IPS DF 6.9 (cell line): ENCODE measurements around the gene GALNT13.

Experiments
- DNase-seq: peaks from one replicate; pipeline ENCODE4 v3.0.0-alpha.2; 2013; ENCODE audit warnings: low read depth, low spot score
- H3K27ac ChIP-seq: one replicate; pipeline ENCODE4 v1.5.1; 2013; ENCODE audit warnings: low read length, control low read depth
- H3K27me3 ChIP-seq: 2 replicates; pipeline ENCODE4 v1.6.1; 2013; ENCODE audit warnings: mild to moderate bottlenecking, low read length; ENCODE audit not compliant: control insufficient read depth, insufficient read depth
- H3K36me3 ChIP-seq: 2 replicates; pipeline ENCODE4 v1.6.1; 2013; ENCODE audit warnings: low read length; ENCODE audit not compliant: control insufficient read depth, insufficient read depth
- H3K4me1 ChIP-seq: 2 replicates; pipeline ENCODE4 v1.6.1; 2013; ENCODE audit warnings: low read length; ENCODE audit not compliant: control insufficient read depth, insufficient read depth
- H3K4me3 ChIP-seq: 2 replicates; pipeline ENCODE4 v1.5.1; 2013; ENCODE audit warnings: mild to moderate bottlenecking, low read length
- H3K9me3 ChIP-seq: 2 replicates; pipeline ENCODE4 v1.6.1; 2013; ENCODE audit warnings: low read length, inconsistent platforms; ENCODE audit not compliant: control insufficient read depth, insufficient read depth
- WGBS: extraction: QIAGEN DNeasy Blood & Tissue Kit; methylation state at CpG from one replicate; pipeline ENCODE4 v1.1.7; 2013; ENCODE audit warnings: mixed read lengths, missing lambda C conversion rate; ENCODE audit not compliant: insufficient read length, insufficient coverage; 5-methylcytosine and 5-hydroxymethylcytosine counted together

Gene GALNT13

GRCh38 chr2:154240921-154241379, 369.2 kb downstream of the GALNT13 start:
- H3K36me3 ChIP-seq = no peaks in the 10 kb centered on the region
- no peak for DNase-seq
- no peak overlapping the region for H3K27ac ChIP-seq
- H3K27me3 ChIP-seq = no peaks in the 10 kb centered on the region
- no peak overlapping the region for H3K4me3 ChIP-seq
- WGBS = no CpG with 5 or more reads among the region's 12 CpGs
- peaks cover 3% of the 10 kb centered on the region; the same call in 1 of the 2 replicates for H3K4me1 ChIP-seq
- H3K9me3 ChIP-seq = no peaks in the 10 kb centered on the region

- Histone ChIP-seq H3K27ac (no peak overlapping the region), H3K4me3 (no peak overlapping the region), H3K27me3 (no peaks in the 10 kb centered on the region), H3K9me3 (no peaks in the 10 kb centered on the region), H3K4me1 (peaks cover 3% of the 10 kb centered on the region; the same call in 1 of the 2 replicates), H3K36me3 (no peaks in the 10 kb centered on the region)
- DNase-seq = no peak
- no CpG with 5 or more reads among the region's 7 CpGs for WGBS
Measured at GRCh38 chr2:154242687-154243086, 371.0 kb downstream of the GALNT13 start.

GRCh38 chr2:154243685-154244084, 372.0 kb downstream of the GALNT13 start:
- H3K9me3 ChIP-seq = no peaks in the 10 kb centered on the region
- no peaks in the 10 kb centered on the region for H3K27me3 ChIP-seq
- no peak overlapping the region for H3K27ac ChIP-seq
- peaks cover 3% of the 10 kb centered on the region; the same call in 1 of the 2 replicates for H3K4me1 ChIP-seq
- H3K36me3 ChIP-seq = no peaks in the 10 kb centered on the region
- DNase-seq = no peak
- no CpG with 5 or more reads among the region's 1 CpG for WGBS
- no peak overlapping the region for H3K4me3 ChIP-seq

- H3K9me3 ChIP-seq = no peaks in the 10 kb centered on the region
- DNase-seq = no peak
- H3K27me3 ChIP-seq = no peaks in the 10 kb centered on the region
- no peak overlapping the region for H3K4me3 ChIP-seq
- H3K36me3 ChIP-seq = no peaks in the 10 kb centered on the region
- peaks cover 3% of the 10 kb centered on the region; the same call in 1 of the 2 replicates for H3K4me1 ChIP-seq
- H3K27ac ChIP-seq = no peak overlapping the region
- WGBS = no CpG with 5 or more reads among the region's 3 CpGs
Measured at GRCh38 chr2:154244932-154245331, 373.2 kb downstream of the GALNT13 start.

- Histone ChIP-seq H3K9me3 (no peaks in the 10 kb centered on the region), H3K27ac (no peak overlapping the region), H3K4me1 (no peaks in the 10 kb centered on the region), H3K4me3 (no peak overlapping the region), H3K27me3 (no peaks in the 10 kb centered on the region), H3K36me3 (no peaks in the 10 kb centered on the region)
- no CpG with 5 or more reads among the region's 3 CpGs for WGBS
- DNase-seq = no peak
Measured at GRCh38 chr2:154247503-154247902, 375.8 kb downstream of the GALNT13 start.

- no CpG with 5 or more reads among the region's 1 CpG for WGBS
- no peaks in the 10 kb centered on the region for H3K9me3 ChIP-seq
- H3K36me3 ChIP-seq = no peaks in the 10 kb centered on the region
- H3K27ac ChIP-seq = no peak overlapping the region
- DNase-seq = no peak
- no peaks in the 10 kb centered on the region for H3K27me3 ChIP-seq
- H3K4me1 ChIP-seq = no peaks in the 10 kb centered on the region
- no peak overlapping the region for H3K4me3 ChIP-seq
Measured at GRCh38 chr2:154256136-154256535, 384.4 kb downstream of the GALNT13 start.

GRCh38 chr2:154259030-154259429, 387.3 kb downstream of the GALNT13 start:
- no CpG with 5 or more reads among the region's 1 CpG for WGBS

GRCh38 chr2:154261473-154262027, 389.8 kb downstream of the GALNT13 start:
- H3K4me1 ChIP-seq = no peaks in the 10 kb centered on the region
- no peak for DNase-seq
- H3K27ac ChIP-seq = no peak overlapping the region
- H3K4me3 ChIP-seq = no peak overlapping the region
- no CpG with 5 or more reads among the region's 2 CpGs for WGBS
- H3K9me3 ChIP-seq = no peaks in the 10 kb centered on the region
- H3K36me3 ChIP-seq = no peaks in the 10 kb centered on the region
- no peaks in the 10 kb centered on the region for H3K27me3 ChIP-seq

More at GRCh38 chr2:154259030-154259429, 387.3 kb downstream of the GALNT13 start:
- Histone ChIP-seq H3K9me3 (no peaks in the 10 kb centered on the region), H3K4me3 (no peak overlapping the region), H3K36me3 (no peaks in the 10 kb centered on the region), H3K27me3 (no peaks in the 10 kb centered on the region), H3K4me1 (no peaks in the 10 kb centered on the region), H3K27ac (no peak overlapping the region)
- DNase-seq = no peak

- DNase-seq = no peak
- Histone ChIP-seq H3K9me3 (no peaks in the 10 kb centered on the region), H3K27me3 (no peaks in the 10 kb centered on the region), H3K27ac (no peak overlapping the region), H3K4me3 (no peak overlapping the region), H3K4me1 (no peaks in the 10 kb centered on the region), H3K36me3 (no peaks in the 10 kb centered on the region)
Measured at GRCh38 chr2:154263206-154263605, 391.5 kb downstream of the GALNT13 start.

GRCh38 chr2:154264024-154264423, 392.3 kb downstream of the GALNT13 start:
- no peaks in the 10 kb centered on the region for H3K27me3 ChIP-seq
- DNase-seq = no peak
- H3K36me3 ChIP-seq = no peaks in the 10 kb centered on the region
- no peaks in the 10 kb centered on the region for H3K4me1 ChIP-seq
- no peak overlapping the region for H3K27ac ChIP-seq
- WGBS = no CpG with 5 or more reads among the region's 2 CpGs
- H3K9me3 ChIP-seq = no peaks in the 10 kb centered on the region
- H3K4me3 ChIP-seq = no peak overlapping the region

GRCh38 chr2:154267983-154268382, 396.3 kb downstream of the GALNT13 start:
- Histone ChIP-seq H3K9me3 (no peaks in the 10 kb centered on the region), H3K27ac (no peak overlapping the region), H3K27me3 (no peaks in the 10 kb centered on the region), H3K36me3 (no peaks in the 10 kb centered on the region), H3K4me1 (no peaks in the 10 kb centered on the region), H3K4me3 (no peak overlapping the region)
- no CpG with 5 or more reads among the region's 2 CpGs for WGBS
- DNase-seq = no peak
